Neural cell (in vitro differentiated cells): ENCODE measurements around the gene PMEPA1. TPM values are rescaled to one million over a fixed set of nuclear protein-coding genes. Genes with fewer than 3 reads are reported as not detected.

Experiments
- H2AFZ ChIP-seq: fragments of 200-600, 300-800 bp; sonication (generic), shearing (Covaris generic); 2 replicates; pipeline ENCODE4 v1.6.0; 2014; ENCODE audit warnings: low read depth, mild to moderate bottlenecking, antibody characterized with exemption, low read length, moderate library complexity
- H3F3A ChIP-seq: fragments of 200-600 bp; shearing (Covaris generic); 2 replicates; pipeline ENCODE4 v1.6.1; 2016; ENCODE audit warnings: mild to moderate bottlenecking, moderate library complexity, mixed read lengths, antibody characterized with exemption, low read length; ENCODE audit not compliant: insufficient read depth, poor library complexity, severe bottlenecking
- H3K27ac ChIP-seq: fragments of 200-600, 300-800 bp; sonication (generic), shearing (Covaris generic); 2 replicates; pipeline ENCODE4 v1.5.1; 2014; ENCODE audit warnings: mild to moderate bottlenecking, low read length, moderate library complexity
- H3K27me3 ChIP-seq: fragments of 300-800, 200-600 bp; sonication (generic), shearing (Covaris generic); 2 replicates; pipeline ENCODE4 v1.6.0; 2014; ENCODE audit warnings: mild to moderate bottlenecking, low read depth, low read length, moderate library complexity; ENCODE audit not compliant: insufficient read depth
- H3K36me3 ChIP-seq: fragments of 300-800, 200-600 bp; sonication (generic), shearing (Covaris generic); 2 replicates; pipeline ENCODE4 v1.5.1; 2014; ENCODE audit warnings: mild to moderate bottlenecking, antibody characterized with exemption, low read length, moderate library complexity; ENCODE audit not compliant: insufficient read depth
- H3K4me2 ChIP-seq: fragments of 300-800, 200-600 bp; sonication (generic), shearing (Covaris generic); 2 replicates; pipeline ENCODE4 v1.6.0; 2014; ENCODE audit warnings: mild to moderate bottlenecking, low read length
- H3K4me3 ChIP-seq: fragments of 300-800, 200-600 bp; sonication (generic), shearing (Covaris generic); 2 replicates; pipeline ENCODE4 v1.5.1; 2014; ENCODE audit warnings: mild to moderate bottlenecking, low read length, moderate library complexity
- H3K79me2 ChIP-seq: fragments of 200-600 bp; shearing (Covaris generic); replicated peaks from 2 replicates; pipeline ENCODE4 v1.6.0; 2014; ENCODE audit warnings: mild to moderate bottlenecking, low read length, moderate library complexity; ENCODE audit not compliant: insufficient read depth
- H3K9ac ChIP-seq: fragments of 300-800, 200-600 bp; sonication (generic), shearing (Covaris generic); 2 replicates; pipeline ENCODE4 v1.6.1; 2016; ENCODE audit warnings: mild to moderate bottlenecking, low read length, mixed read lengths
- H3K9me2 ChIP-seq: fragments of 200-600 bp; shearing (Covaris generic); 2 replicates; pipeline ENCODE4 v1.6.1; 2016; ENCODE audit warnings: mild to moderate bottlenecking, low read length, mixed read lengths; ENCODE audit not compliant: insufficient read depth
- H3K9me3 ChIP-seq: fragments of 200-600, 300-800 bp; sonication (generic), shearing (Covaris generic); 2 replicates; pipeline ENCODE4 v1.6.1; 2016; ENCODE audit warnings: mild to moderate bottlenecking, mixed run types, low read length, moderate library complexity, mixed read lengths
- H4K20me1 ChIP-seq: fragments of 200-600 bp; shearing (Covaris generic); 2 replicates; pipeline ENCODE4 v1.6.1; 2016; ENCODE audit warnings: mild to moderate bottlenecking, mixed run types; ENCODE audit not compliant: insufficient read depth
- EP300 ChIP-seq: fragments of 450-650 bp; conservative IDR thresholded peaks from 2 replicates; pipeline ENCODE4 v1.6.1; 2014; ENCODE audit warnings: antibody characterized with exemption, mild to moderate bottlenecking, moderate library complexity; ENCODE audit not compliant: poor library complexity, severe bottlenecking
- EZH2 ChIP-seq: fragments of 200-600, 300-800 bp; shearing (Covaris generic), sonication (generic); IDR thresholded peaks from 2 replicates; pipeline ENCODE4 v1.6.1; 2014; ENCODE audit warnings: antibody characterized with exemption, low read length, borderline replicate concordance, mild to moderate bottlenecking; ENCODE audit not compliant: insufficient read depth, poor library complexity, severe bottlenecking
- MXI1 ChIP-seq: fragments of 450-650 bp; conservative IDR thresholded peaks from 2 replicates; pipeline ENCODE4 v1.6.1; 2014; ENCODE audit warnings: antibody characterized with exemption, mild to moderate bottlenecking; ENCODE audit not compliant: poor library complexity, severe bottlenecking
- POLR2AphosphoS5 ChIP-seq: IDR thresholded peaks from 2 replicates; pipeline ENCODE4 v1.6.1; 2012
- RAD21 ChIP-seq: fragments of 450-650 bp; conservative IDR thresholded peaks from 2 replicates; pipeline ENCODE4 v1.6.1; 2014; ENCODE audit warnings: antibody characterized with exemption, mild to moderate bottlenecking, moderate library complexity
- SMC3 ChIP-seq: fragments of 450-650 bp; conservative IDR thresholded peaks from 2 replicates; pipeline ENCODE4 v1.6.1; 2014; ENCODE audit warnings: antibody characterized with exemption, mild to moderate bottlenecking, moderate library complexity; ENCODE audit not compliant: poor library complexity
- TAF1 ChIP-seq: IDR thresholded peaks from 2 replicates; pipeline ENCODE4 v1.6.1; 2012; ENCODE audit warnings: low read depth
- polyA plus RNA-seq: library from polyadenylated mRNA; depleted of rRNA; stranded (reverse); fragments of >200 nt; gene quantifications from 2 replicates; pipeline ENCODE4 v1.2.3, GENCODE V29; 2014
- TF ChIP-seq, protein P1 (sequence below): fragments of 450-650 bp; IDR thresholded peaks from 2 replicates; pipeline ENCODE4 v1.5.1; 2014; ENCODE audit warnings: antibody characterized with exemption, mild to moderate bottlenecking, moderate library complexity; ENCODE audit not compliant: poor library complexity, severe bottlenecking
- TF ChIP-seq, protein P2 (sequence below): IDR thresholded peaks from 2 replicates; pipeline ENCODE4 v1.6.1; 2012; ENCODE audit warnings: borderline replicate concordance

The PMEPA1 gene
- polyA plus RNA-seq, 1 donor from 2014 or later = 5.0 TPM

DNA sequence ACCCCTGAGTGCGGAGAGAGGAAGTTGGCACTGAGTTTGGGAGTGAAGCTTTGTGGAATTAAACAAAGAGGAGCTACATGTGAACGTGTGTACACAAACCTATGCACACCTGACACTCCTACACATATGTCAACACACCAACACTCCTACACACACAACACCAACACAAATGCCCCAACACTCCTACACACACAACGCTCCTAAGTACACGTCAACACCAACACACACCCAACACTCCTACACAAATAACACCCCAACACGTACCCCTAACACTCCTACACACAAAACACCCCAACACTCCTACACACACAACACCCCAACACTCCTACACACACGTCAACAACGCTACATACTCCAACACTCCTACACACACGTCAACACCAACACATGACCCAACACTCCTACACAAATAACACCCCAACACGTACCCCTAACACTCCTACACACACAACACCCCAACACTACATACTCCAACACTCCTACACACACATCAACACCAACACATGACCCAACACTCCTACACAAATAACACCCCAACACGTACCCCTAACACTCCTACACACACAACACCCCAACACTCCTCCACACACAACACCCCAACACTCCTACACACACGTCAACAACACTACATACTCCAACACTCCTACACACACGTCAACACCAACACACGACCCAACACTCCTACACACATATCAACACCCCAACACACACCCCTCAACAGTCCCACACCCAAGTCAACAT lies 49.5 kb downstream of the PMEPA1 start:
- H3K36me3 ChIP-seq = no peaks in the 10 kb centered on the region
- H3K27ac ChIP-seq = no peak overlapping the region
- H3K9ac ChIP-seq = no peak overlapping the region
- H3F3A ChIP-seq = no peaks in the 10 kb centered on the region
- no peaks in the 10 kb centered on the region for H3K27me3 ChIP-seq
- H3K9me2 ChIP-seq = no peaks in the 10 kb centered on the region
- no peaks in the 10 kb centered on the region for H4K20me1 ChIP-seq
- TF ChIP-seq EZH2 (no peak), RAD21 (no peak), POLR2AphosphoS5 (no peak), EP300 (no peak)
- TF ChIP-seq, protein P1, sequence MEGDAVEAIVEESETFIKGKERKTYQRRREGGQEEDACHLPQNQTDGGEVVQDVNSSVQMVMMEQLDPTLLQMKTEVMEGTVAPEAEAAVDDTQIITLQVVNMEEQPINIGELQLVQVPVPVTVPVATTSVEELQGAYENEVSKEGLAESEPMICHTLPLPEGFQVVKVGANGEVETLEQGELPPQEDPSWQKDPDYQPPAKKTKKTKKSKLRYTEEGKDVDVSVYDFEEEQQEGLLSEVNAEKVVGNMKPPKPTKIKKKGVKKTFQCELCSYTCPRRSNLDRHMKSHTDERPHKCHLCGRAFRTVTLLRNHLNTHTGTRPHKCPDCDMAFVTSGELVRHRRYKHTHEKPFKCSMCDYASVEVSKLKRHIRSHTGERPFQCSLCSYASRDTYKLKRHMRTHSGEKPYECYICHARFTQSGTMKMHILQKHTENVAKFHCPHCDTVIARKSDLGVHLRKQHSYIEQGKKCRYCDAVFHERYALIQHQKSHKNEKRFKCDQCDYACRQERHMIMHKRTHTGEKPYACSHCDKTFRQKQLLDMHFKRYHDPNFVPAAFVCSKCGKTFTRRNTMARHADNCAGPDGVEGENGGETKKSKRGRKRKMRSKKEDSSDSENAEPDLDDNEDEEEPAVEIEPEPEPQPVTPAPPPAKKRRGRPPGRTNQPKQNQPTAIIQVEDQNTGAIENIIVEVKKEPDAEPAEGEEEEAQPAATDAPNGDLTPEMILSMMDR = no peak
- TF ChIP-seq, protein P2, sequence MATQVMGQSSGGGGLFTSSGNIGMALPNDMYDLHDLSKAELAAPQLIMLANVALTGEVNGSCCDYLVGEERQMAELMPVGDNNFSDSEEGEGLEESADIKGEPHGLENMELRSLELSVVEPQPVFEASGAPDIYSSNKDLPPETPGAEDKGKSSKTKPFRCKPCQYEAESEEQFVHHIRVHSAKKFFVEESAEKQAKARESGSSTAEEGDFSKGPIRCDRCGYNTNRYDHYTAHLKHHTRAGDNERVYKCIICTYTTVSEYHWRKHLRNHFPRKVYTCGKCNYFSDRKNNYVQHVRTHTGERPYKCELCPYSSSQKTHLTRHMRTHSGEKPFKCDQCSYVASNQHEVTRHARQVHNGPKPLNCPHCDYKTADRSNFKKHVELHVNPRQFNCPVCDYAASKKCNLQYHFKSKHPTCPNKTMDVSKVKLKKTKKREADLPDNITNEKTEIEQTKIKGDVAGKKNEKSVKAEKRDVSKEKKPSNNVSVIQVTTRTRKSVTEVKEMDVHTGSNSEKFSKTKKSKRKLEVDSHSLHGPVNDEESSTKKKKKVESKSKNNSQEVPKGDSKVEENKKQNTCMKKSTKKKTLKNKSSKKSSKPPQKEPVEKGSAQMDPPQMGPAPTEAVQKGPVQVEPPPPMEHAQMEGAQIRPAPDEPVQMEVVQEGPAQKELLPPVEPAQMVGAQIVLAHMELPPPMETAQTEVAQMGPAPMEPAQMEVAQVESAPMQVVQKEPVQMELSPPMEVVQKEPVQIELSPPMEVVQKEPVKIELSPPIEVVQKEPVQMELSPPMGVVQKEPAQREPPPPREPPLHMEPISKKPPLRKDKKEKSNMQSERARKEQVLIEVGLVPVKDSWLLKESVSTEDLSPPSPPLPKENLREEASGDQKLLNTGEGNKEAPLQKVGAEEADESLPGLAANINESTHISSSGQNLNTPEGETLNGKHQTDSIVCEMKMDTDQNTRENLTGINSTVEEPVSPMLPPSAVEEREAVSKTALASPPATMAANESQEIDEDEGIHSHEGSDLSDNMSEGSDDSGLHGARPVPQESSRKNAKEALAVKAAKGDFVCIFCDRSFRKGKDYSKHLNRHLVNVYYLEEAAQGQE = no peak
- H3K4me3 ChIP-seq = no peak overlapping the region
- no peak overlapping the region for H2AFZ ChIP-seq
- H3K79me2 ChIP-seq = no peaks in the 10 kb centered on the region
- H3K9me3 ChIP-seq = no peaks in the 10 kb centered on the region
- H3K4me2 ChIP-seq = no peak overlapping the region

DNA sequence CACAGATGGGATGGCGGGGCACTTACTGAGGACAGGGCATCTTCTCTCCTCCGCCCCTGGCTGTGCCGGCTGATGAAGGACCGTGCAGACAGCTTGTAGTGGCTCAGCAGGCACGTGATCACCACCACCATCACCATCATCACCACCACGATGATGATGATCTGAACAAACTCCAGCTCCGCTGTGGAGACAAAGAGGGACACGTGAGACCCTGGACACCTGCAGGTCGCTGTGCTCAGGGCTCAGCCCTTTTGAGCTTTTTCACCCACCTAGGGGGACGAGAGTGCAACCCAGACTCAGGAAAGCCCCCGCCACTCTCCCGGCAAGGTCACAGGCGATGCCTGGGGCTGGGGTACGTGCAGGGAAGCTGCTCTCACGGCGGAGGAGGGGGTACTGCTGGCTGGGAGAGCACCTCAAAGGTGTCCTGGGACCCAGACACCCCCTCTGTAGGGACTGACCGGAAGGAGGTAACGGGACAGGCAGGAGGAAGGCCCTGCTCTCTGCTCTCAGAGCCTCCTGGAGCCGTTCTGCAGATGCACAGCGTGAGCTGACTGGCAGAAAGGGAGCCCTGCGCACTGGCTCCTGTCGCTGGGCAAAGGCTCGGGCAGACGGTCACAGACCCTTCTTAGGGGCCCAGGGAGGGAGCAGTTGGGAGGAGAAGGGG lies 50.2 kb downstream of the PMEPA1 start:
- H3K4me3 ChIP-seq = no peak overlapping the region
- no peaks in the 10 kb centered on the region for H3K79me2 ChIP-seq
- no peak overlapping the region for H3K4me2 ChIP-seq
- no peaks in the 10 kb centered on the region for H3K9me2 ChIP-seq
- H3K36me3 ChIP-seq = no peaks in the 10 kb centered on the region
- no peak for TF ChIP-seq POLR2AphosphoS5
- no peak for TF ChIP-seq MXI1
- TF ChIP-seq, protein P1 = no peak
- TF ChIP-seq, protein P2 = no peak
- no peak for TF ChIP-seq EP300
- no peak for TF ChIP-seq EZH2
- no peak for TF ChIP-seq RAD21
- TF ChIP-seq SMC3 = no peak
- no peak for TF ChIP-seq TAF1
- no peaks in the 10 kb centered on the region for H3F3A ChIP-seq
- H3K27ac ChIP-seq = no peak overlapping the region
- H3K27me3 ChIP-seq = no peaks in the 10 kb centered on the region
- no peaks in the 10 kb centered on the region for H4K20me1 ChIP-seq
- no peaks in the 10 kb centered on the region for H3K9me3 ChIP-seq
- no peak overlapping the region for H2AFZ ChIP-seq
- H3K9ac ChIP-seq = no peak overlapping the region
